Astrocyte (in vitro differentiated cells and primary cell): ENCODE measurements around the gene ABTB2.

Experiments
- EZH2 ChIP-seq: IDR thresholded peaks from 2 replicates; pipeline ENCODE4 v1.6.1; 2012; ENCODE audit warnings: mild to moderate bottlenecking, low read length, inconsistent platforms; ENCODE audit not compliant: insufficient read depth
- TF ChIP-seq, protein P1 (sequence below): IDR thresholded peaks from 2 replicates; pipeline ENCODE4 v1.5.1; 2011; ENCODE audit warnings: low read depth, mild to moderate bottlenecking, inconsistent platforms, low read length, moderate library complexity; ENCODE audit not compliant: insufficient read depth

DNA sequence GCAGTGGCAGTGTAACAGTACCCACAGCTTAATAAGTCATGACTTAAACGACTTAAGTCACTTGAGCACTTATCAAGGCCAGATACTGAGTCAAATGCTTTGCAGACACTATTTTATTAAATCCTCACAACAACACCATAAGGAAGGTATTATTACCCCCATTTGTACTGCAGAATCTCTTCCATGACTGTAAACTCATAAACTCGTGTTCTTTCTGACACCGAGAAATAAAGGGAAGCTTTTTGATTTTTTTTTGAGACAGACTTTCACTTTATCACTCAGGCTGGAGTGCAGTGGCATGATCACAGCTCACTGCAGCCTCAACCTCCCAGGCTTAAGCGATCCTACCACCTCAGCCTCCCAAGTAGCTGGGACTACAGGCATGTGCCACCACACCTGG lies 103.8 kb downstream of the ABTB2 start:
- TF ChIP-seq, protein P1, sequence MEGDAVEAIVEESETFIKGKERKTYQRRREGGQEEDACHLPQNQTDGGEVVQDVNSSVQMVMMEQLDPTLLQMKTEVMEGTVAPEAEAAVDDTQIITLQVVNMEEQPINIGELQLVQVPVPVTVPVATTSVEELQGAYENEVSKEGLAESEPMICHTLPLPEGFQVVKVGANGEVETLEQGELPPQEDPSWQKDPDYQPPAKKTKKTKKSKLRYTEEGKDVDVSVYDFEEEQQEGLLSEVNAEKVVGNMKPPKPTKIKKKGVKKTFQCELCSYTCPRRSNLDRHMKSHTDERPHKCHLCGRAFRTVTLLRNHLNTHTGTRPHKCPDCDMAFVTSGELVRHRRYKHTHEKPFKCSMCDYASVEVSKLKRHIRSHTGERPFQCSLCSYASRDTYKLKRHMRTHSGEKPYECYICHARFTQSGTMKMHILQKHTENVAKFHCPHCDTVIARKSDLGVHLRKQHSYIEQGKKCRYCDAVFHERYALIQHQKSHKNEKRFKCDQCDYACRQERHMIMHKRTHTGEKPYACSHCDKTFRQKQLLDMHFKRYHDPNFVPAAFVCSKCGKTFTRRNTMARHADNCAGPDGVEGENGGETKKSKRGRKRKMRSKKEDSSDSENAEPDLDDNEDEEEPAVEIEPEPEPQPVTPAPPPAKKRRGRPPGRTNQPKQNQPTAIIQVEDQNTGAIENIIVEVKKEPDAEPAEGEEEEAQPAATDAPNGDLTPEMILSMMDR: no peak
- TF ChIP-seq EZH2: no peak
